Activated CD4-positive, alpha-beta memory T cell treated with anti-CD3 and anti-CD28 coated beads for 36 hours (primary cell): ENCODE measurements around the gene ANKRD33B. TPM values are rescaled to one million over a fixed set of nuclear protein-coding genes. Genes with fewer than 3 reads are reported as not detected.

ENCODE experiments used
- CTCF ChIA-PET: fragments of 350-600 bp; sonication (Branson Sonifier 250); formaldehyde crosslinking; loops from one replicate; lab custom pipeline; 2021; ENCODE audit warnings: antibody characterized with exemption, inconsistent platforms; lab: Charles Lee
- POLR2A ChIA-PET: fragments of 350-600 bp; sonication (Branson Sonifier 250); formaldehyde crosslinking; loops from one replicate; lab custom pipeline; 2021; ENCODE audit warnings: antibody characterized with exemption; lab: Charles Lee
- DNase-seq: peaks from one replicate; pipeline ENCODE4 v3.0.0-alpha.2; 2020
- H3K27ac Mint-ChIP-seq: one replicate; pipeline ENCODE4 v1.8.0; 2021; ENCODE audit warnings: mixed read lengths
- H3K27me3 Mint-ChIP-seq: one replicate; pipeline ENCODE4 v1.8.0; 2021; ENCODE audit warnings: mixed read lengths
- H3K36me3 Mint-ChIP-seq: one replicate; pipeline ENCODE4 v1.8.0; 2021; ENCODE audit warnings: mixed read lengths
- H3K4me1 Mint-ChIP-seq: one replicate; pipeline ENCODE4 v1.8.0; 2021; ENCODE audit warnings: low read depth, mixed read lengths
- H3K4me3 Mint-ChIP-seq: one replicate; pipeline ENCODE4 v1.8.0; 2021; ENCODE audit warnings: mild to moderate bottlenecking, mixed read lengths
- H3K9me3 Mint-ChIP-seq: one replicate; pipeline ENCODE4 v1.8.0; 2021; ENCODE audit warnings: mixed read lengths
- intact Hi-C: fragments of 100-400 bp; cut with micrococcal nuclease; formaldehyde crosslinking; loops from one replicate; pipeline ENCODE4 v1.15.1; 2023
- total RNA-seq, 2 experiments: library from RNA; stranded (reverse); gene quantifications; one replicate each; pipeline ENCODE4 v1.2.3, GENCODE V29; 2021

The ANKRD33B gene
- total RNA-seq, 2 experiments from 2014 or later = 9.9 to 10.0 TPM

DNA sequence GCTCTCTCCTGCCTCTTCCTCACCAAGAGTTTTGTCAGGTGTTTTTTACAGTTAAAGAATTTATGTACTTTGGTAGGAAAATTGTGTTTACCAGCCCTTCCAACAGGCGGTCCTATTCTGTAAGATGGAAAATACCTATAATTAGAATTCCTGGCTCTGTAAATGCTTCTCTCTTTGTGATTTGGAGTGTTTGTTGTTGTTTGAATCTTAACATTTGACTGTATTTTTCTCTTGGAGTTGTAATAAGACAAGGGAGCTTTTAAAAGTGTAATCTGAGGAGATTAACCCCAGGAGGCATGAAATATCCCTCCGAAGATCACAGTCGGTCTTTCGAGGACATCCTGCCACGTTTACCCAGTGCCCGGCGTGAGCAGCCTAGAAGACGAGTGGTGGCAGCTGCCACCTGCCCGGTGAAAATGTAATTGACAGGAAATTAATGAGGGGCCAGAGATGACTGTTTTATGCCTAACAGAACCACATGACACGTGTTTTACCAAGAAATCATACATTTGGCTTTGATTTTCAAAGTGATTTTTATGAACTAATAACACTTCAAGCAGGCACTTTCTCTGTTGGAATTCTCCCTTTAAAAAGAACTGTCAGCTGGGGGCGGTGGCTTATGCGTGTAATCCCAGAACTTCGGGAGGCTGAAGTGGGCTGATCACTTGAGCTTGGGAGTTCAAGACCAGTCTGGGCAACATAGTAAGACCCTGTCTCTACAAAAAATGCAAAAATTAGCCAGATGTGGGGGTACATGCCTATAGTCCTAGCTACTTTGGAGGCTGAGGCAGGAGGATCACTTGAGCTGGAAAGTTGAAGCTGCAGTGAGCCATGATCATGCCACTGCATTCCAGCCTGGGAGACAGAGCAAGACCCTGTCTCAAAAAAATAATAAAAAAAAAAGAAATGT is 20.0 kb downstream of the ANKRD33B start:
- Mint-ChIP-seq H3K27ac (no peak overlapping the region), H3K4me1 (peaks cover 66% of the 10 kb centered on the region), H3K9me3 (peaks cover 2% of the 10 kb centered on the region), H3K27me3 (peaks cover 9% of the 10 kb centered on the region), H3K4me3 (no peak overlapping the region), H3K36me3 (peaks cover 3% of the 10 kb centered on the region)
- DNase-seq = no peak
- intact Hi-C loops = no loop called here
- POLR2A ChIA-PET = no interaction called here
- CTCF ChIA-PET = interaction anchor here (2.4 kb wide), 1 partner anchor 44 kb away, joined by 12 read pairs; no protein-coding TSS in a partner anchor

DNA sequence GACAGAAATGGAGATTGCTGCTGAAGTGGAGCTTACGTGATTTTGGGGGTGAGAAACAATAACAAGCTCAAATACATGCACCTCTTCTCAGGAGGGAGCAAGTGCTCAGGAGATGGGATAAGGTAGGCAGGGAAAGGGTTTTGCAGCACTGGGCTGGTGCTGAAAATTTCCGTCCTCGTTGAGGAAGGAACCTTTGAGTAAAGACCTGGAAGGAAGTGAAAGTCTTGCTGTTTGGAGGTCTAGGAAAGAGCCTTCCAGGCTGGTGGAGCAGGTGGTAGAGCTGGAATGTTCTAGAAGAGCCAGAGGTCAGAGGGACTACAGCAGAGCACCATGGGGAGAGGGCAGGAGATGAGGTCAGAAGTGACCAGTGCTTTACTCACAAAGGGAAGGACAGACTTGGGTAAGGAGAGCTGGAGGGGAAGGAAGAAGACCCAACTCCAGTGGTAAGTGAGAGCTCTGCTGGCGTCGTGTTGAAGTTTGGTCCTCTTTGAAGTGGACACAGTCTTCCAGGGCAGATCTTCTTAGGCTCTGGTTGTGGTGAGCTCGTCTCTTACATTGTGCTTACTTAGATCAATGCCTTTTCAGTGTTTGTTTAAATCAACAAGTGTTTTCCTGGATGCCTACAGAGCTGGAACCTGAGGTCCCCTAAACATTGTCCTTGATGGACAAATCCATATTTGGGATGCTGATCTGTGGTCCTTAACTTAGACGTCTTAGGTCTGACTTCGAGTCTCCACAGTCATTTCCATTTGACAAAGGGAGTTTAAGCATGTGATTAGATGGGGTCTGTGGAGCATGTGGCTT is 21.0 kb downstream of the ANKRD33B start:
- H3K36me3 Mint-ChIP-seq = peaks cover 8% of the 10 kb centered on the region
- no peak overlapping the region for H3K27ac Mint-ChIP-seq
- peaks cover 9% of the 10 kb centered on the region for H3K9me3 Mint-ChIP-seq
- no peak for DNase-seq
- no peak overlapping the region for H3K4me3 Mint-ChIP-seq
- intact Hi-C loops = no loop called here
- H3K4me1 Mint-ChIP-seq = peaks cover 56% of the 10 kb centered on the region
- CTCF ChIA-PET = interaction anchor here (2.4 kb wide), 1 partner anchor 43 kb away, joined by 12 read pairs; no protein-coding TSS in a partner anchor
- POLR2A ChIA-PET = no interaction called here
- H3K27me3 Mint-ChIP-seq = peaks cover 9% of the 10 kb centered on the region

DNA sequence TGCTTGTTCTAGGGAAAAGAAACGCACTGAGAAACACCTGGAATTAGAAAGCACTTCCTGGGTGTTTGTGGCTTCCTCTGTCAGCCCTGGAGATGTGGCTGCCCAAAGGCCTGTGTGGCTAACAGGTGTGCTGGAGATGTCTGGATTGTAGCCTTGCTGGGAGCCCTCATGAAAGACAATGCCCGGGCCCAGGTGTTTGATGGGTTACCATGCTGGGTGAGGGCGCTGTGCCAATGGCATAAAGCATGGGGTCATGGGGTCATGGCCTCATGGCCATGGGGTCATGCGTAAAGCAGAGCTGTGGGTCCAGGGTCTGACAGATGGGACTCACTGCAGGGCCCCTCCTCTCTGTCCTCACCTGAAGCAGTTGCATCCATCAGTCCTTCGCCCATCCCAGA is 21.6 kb downstream of the ANKRD33B start:
- Mint-ChIP-seq H3K9me3 (peaks cover 11% of the 10 kb centered on the region), H3K4me1 (peaks cover 54% of the 10 kb centered on the region), H3K36me3 (peaks cover 8% of the 10 kb centered on the region), H3K4me3 (no peak overlapping the region), H3K27ac (no peak overlapping the region), H3K27me3 (peaks cover 9% of the 10 kb centered on the region)
- CTCF ChIA-PET = interaction anchor here (2.4 kb wide), 1 partner anchor 42 kb away, joined by 12 read pairs; no protein-coding TSS in a partner anchor
- intact Hi-C loops = no loop called here
- POLR2A ChIA-PET = no interaction called here
- DNase-seq = no peak

DNA sequence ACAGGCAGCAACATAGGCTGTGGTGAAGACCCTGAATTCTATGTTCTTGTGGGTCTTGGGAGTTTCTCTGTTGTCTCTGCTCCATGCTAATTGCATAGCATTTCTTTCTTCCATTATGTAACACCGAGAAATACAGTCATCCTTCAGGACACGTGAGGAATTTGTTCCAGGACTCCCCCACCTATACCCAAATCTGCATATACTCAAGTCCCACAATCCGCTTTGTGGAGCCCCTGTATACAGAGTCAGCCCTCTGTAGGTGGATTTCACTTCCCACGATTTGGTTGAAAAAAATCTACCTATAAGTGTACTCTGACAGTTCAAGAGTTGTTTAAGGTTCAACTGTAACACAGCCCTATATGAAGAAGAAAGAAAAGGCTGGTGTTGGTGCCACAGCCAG is 22.1 kb downstream of the ANKRD33B start:
- H3K27me3 Mint-ChIP-seq = peaks cover 9% of the 10 kb centered on the region
- H3K4me1 Mint-ChIP-seq = peaks cover 53% of the 10 kb centered on the region
- ChIA-PET CTCF (no interaction called here), POLR2A (no interaction called here)
- H3K27ac Mint-ChIP-seq = no peak overlapping the region
- intact Hi-C loops = no loop called here
- H3K36me3 Mint-ChIP-seq = peaks cover 8% of the 10 kb centered on the region
- DNase-seq = no peak
- no peak overlapping the region for H3K4me3 Mint-ChIP-seq
- peaks cover 11% of the 10 kb centered on the region for H3K9me3 Mint-ChIP-seq

DNA sequence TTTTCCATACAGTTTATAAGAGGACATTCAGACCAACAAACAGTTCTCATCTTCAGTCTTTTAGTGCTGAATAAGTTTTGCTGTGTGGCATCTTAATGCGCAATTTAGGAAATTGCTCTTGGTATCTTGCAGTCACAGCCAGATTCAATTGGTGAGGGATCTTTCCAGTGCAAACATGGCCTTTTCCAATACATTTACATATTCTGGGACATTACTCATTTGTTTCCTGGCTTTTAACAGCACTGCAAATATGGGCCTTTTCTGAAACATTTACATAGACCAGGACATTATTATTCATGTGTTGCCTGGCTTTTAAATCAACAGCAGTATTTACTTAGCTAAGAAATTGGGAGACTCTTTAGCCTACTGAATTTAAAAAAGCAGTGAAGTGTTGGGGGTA is 22.7 kb downstream of the ANKRD33B start:
- ChIA-PET CTCF (no interaction called here), POLR2A (no interaction called here)
- Mint-ChIP-seq H3K27ac (no peak overlapping the region), H3K27me3 (peaks cover 9% of the 10 kb centered on the region), H3K9me3 (peaks cover 11% of the 10 kb centered on the region), H3K36me3 (peaks cover 8% of the 10 kb centered on the region), H3K4me3 (no peak overlapping the region), H3K4me1 (peaks cover 51% of the 10 kb centered on the region)
- intact Hi-C loops = no loop called here
- no peak for DNase-seq

DNA sequence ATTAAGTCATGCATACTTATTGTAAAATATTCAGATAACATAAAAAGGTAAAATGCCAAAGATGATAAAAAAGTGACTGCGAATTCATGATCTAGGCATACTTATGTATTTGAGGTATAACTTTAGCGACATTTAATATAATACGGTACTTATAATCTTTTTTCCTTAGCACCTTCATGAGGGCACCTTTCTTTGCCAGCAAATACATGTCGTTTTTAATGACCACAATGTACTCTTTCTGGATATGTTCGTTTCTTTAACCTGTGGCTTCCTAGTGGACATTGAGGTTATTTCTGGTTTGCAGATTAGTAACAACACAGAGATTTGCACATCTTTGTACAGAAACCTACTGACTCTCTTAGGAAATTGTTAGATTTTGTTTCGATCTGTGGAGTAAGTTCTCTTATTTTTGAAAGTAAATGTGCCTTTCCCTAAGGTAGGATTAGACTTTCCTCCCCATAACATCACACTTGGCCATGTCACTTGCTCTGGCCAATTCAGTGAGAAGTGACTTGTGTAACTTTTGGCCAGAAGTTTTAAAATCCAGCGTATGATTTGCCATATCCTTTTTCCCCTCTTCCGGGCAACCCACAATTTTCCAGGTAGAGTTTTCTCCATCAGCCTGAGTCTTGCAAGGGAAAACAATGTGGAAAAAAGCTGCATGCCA is 24.4 kb downstream of the ANKRD33B start:
- Mint-ChIP-seq H3K4me1 (peaks cover 42% of the 10 kb centered on the region), H3K27me3 (peaks cover 9% of the 10 kb centered on the region), H3K9me3 (peaks cover 11% of the 10 kb centered on the region), H3K27ac (no peak overlapping the region), H3K36me3 (peaks cover 5% of the 10 kb centered on the region), H3K4me3 (no peak overlapping the region)
- CTCF ChIA-PET = no interaction called here
- POLR2A ChIA-PET = no interaction called here
- intact Hi-C loops = no loop called here
- DNase-seq = no peak

DNA sequence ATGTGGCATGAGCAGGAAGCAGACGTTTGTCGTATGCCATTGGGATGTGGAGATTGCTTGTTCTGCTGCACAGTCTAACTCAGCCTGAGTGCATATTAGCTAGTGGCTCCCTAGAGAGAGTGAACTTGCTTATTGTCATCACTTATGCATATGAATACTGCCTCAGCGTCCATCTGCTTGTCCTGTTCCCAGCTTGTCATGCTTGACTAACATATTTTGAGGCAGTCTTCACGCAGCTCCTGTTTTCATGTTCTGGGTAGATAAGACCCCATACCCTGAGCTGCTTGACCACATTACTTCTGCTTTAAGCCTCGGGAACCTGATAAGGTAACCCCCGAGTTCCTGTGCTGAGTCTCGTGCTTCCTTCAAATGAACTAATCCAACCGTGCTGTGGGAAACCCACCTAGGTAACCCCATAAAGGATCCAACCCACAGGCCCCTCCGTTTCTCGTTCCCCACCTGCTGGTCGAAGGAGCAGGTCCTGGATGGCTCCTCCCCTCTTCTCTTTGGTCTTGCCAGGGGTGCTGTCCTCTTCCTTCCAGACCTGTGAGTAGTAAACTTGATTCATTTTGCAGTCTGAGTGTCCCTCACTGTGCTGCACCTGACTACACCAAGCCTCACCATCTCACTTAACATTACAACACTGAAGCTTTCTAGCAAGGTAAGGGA is 25.0 kb downstream of the ANKRD33B start:
- Mint-ChIP-seq H3K4me3 (no peak overlapping the region), H3K27ac (no peak overlapping the region), H3K27me3 (peaks cover 6% of the 10 kb centered on the region), H3K4me1 (peaks cover 37% of the 10 kb centered on the region), H3K9me3 (peaks cover 11% of the 10 kb centered on the region), H3K36me3 (peaks cover 5% of the 10 kb centered on the region)
- POLR2A ChIA-PET = no interaction called here
- no peak for DNase-seq
- CTCF ChIA-PET = no interaction called here
- intact Hi-C loops = no loop called here

DNA sequence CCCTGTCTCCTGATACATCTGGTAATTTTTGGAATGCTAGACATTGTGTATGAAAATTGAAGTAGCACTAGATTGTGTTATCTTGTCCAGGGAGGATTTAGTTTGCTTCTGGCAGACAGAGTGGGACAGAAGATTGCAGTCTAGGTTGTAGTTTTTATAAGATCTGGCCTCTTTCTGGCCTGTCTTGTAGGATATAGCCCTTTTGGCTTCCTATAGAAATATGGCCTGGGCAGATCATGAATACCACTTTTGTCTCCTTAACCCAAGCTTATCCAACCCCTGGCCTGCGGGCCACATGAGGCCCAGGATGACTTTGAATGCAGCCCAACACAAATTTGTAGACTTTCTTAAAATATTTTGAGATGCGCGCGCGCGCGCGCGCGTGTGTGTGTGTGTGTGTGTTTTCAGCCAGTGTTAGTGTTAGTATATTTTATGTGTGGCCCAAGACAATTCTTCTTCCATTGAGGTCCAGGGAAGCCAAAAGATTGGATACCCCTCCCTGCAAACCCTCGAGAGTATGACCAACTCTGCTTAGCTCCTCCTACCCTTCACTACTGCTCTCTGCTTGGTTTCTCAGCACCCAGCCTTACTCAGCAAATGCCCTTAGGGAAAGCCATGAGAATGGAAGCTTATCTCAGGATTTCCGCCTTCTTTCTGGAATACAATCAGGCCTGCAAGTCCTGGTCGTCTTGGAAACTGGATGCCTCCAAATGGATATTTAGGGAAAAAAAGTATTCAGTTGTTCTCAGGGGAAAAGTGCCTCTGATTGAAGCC is 26.5 kb downstream of the ANKRD33B start:
- peaks cover 34% of the 10 kb centered on the region for H3K4me1 Mint-ChIP-seq

DNA sequence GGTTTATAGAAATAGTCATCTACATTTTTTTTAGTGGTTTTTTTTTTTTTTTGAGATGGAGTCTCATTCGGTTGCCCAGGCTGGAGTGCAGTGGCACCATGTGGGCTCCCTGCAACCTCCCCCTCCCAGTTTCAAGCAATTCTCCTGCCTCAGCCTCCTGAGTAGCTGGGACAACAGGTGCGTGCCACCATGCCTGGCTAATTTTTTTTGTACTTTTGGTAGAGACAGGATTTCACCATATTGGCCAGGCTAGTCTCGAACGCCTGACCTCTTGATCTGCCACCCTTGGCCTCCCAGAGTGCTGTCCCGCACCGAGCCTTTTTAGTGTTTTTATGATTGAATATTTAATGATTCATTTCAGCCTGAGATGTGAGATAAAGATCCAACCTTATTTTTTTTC is 27.3 kb downstream of the ANKRD33B start:
- Mint-ChIP-seq H3K9me3 (peaks cover 11% of the 10 kb centered on the region), H3K27ac (no peak overlapping the region), H3K4me1 (peaks cover 36% of the 10 kb centered on the region), H3K27me3 (no peaks in the 10 kb centered on the region), H3K4me3 (no peak overlapping the region), H3K36me3 (peaks cover 5% of the 10 kb centered on the region)
- ChIA-PET POLR2A (no interaction called here), CTCF (interaction anchor here (1.1 kb wide), 1 partner anchor 45 kb away, joined by 4 read pairs; no protein-coding TSS in a partner anchor)
- DNase-seq = no peak
- intact Hi-C loops = loop anchor here (10.0 kb wide), 1 partner anchor 336 kb away; the partner anchor contains the start of gene CCT5

More for the DNA sequence above, 26.5 kb downstream of the ANKRD33B start:
- Mint-ChIP-seq H3K36me3 (peaks cover 5% of the 10 kb centered on the region), H3K27me3 (no peaks in the 10 kb centered on the region), H3K9me3 (peaks cover 11% of the 10 kb centered on the region), H3K4me3 (no peak overlapping the region), H3K27ac (peak overlapping the region; percentile 31)
- intact Hi-C loops = loop anchor here (10.0 kb wide), 1 partner anchor 336 kb away; the partner anchor contains the start of gene CCT5
- DNase-seq = no peak
- ChIA-PET POLR2A (no interaction called here), CTCF (interaction anchor here (1.1 kb wide), 1 partner anchor 45 kb away, joined by 4 read pairs; no protein-coding TSS in a partner anchor)

DNA sequence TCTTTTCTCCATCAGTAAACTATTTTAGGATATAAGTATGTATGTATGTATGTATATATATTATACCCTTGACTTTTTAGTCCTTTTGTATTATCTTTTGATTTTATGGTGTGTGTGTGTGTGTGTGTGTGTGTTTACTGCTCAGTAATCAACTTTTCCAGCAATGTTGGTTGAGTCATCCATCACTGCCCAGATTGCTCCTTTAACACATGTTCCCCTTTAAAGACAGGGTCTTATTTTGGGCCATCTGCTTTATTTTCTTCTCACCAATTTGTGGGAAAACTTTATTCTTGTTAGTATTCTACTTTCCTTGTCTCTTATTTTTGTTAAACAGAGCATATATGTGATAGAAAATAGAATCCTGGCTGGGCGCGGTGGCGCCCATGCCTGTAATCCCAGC is 28.1 kb downstream of the ANKRD33B start:
- no peaks in the 10 kb centered on the region for H3K27me3 Mint-ChIP-seq
- no peak overlapping the region for H3K4me3 Mint-ChIP-seq
- no peak overlapping the region for H3K27ac Mint-ChIP-seq
- DNase-seq = no peak
- peaks cover 11% of the 10 kb centered on the region for H3K9me3 Mint-ChIP-seq
- H3K36me3 Mint-ChIP-seq = peaks cover 5% of the 10 kb centered on the region
- ChIA-PET POLR2A (no interaction called here), CTCF (interaction anchor here (1.0 to 2.2 kb wide), 3 partner anchors 13 to 36 kb away, joined by 3 to 18 read pairs (median 4); no protein-coding TSS in a partner anchor)
- H3K4me1 Mint-ChIP-seq = peaks cover 38% of the 10 kb centered on the region
- intact Hi-C loops = loop anchor here (10.0 kb wide), 1 partner anchor 337 kb away; the partner anchor contains the start of gene CCT5
